ENCODE results near the gene NFATC3.

DNA sequence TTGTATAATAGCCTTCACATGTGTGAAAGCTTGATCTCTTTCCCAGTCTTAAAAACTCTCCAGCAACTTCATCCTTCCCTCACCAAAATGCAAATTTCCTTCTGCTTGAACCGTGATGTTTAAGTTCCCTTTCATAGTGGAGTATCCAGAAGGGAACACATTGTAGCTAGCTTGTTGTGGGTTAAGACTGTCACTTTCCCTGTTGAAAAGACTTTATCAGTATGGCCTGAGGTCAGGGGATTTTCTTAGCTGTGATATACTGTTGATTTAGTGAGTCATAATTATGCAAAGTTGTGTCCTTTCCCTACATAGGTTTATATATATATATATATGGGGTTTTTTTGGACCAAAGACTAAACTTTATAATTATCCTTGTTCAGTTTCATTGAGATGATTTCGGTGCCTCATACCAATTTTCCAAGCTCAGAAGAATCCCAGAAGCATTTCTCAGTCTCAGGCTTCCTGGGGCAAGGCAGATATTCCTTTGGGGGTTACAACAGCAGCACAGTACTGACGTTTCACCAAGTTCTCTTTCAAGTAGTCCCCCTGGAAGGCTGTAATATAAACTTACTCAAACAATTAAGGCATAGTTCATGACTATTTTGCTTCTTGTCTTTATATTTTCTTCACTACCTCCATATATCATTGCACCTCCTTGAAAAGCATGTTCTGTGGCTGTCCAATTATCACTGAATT lies 115.1 kb downstream of the NFATC3 start:
- TF ChIP-seq, protein P1, sequence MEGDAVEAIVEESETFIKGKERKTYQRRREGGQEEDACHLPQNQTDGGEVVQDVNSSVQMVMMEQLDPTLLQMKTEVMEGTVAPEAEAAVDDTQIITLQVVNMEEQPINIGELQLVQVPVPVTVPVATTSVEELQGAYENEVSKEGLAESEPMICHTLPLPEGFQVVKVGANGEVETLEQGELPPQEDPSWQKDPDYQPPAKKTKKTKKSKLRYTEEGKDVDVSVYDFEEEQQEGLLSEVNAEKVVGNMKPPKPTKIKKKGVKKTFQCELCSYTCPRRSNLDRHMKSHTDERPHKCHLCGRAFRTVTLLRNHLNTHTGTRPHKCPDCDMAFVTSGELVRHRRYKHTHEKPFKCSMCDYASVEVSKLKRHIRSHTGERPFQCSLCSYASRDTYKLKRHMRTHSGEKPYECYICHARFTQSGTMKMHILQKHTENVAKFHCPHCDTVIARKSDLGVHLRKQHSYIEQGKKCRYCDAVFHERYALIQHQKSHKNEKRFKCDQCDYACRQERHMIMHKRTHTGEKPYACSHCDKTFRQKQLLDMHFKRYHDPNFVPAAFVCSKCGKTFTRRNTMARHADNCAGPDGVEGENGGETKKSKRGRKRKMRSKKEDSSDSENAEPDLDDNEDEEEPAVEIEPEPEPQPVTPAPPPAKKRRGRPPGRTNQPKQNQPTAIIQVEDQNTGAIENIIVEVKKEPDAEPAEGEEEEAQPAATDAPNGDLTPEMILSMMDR (conservative IDR thresholded peaks at IDR 0.05): no peak
- TF ChIP-seq EZH2 (IDR thresholded peaks at IDR 0.05; ENCODE audit: low read depth): no peak

All from PC-9 (cell line).